Measurements from ENCODE around the gene NOL6. TPM values are rescaled to one million over a fixed set of nuclear protein-coding genes. Genes with fewer than 3 reads are reported as not detected.

NOL6 gene
- total and polyA plus RNA-seq, 10 of the 15 experiments (the other 5 are each of a cell fraction or from before 2014, with no cell fraction given), result 8.3 to 53.2 (median 33.1) TPM

DNA sequence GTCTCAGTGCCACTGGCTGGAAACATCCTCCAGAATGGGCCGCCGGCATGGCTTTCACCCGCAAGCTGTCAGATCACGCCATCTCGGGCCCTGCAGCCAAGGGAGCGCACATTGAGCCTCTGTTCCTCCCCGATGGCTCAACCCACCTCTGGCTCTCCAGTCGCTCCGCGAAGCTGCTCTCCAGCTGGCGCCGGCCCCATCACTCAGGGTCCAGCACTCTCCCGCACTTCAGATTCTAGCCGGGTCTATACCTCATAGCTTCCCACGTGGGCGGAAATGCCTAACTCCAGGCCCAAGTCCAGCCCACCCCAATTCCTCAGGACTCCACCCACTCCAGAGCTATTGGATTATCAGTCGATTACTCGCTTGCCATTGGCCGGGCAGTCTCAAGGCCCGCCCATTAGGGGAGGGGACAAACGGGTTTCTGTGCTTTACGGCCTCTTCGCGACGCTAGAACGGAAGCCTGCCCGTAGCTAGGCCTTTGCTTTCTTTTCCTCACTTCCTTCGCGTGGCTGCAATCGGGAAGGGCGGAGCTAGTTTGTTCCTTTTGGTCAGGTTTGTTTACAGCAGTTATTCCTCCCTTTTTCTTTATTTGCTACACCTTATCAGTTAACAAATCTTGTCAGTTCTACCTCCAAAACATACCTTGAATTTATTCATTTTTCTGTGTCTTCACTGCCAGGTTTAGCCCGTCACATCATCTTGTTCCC is at the start of gene NOL6 (continued):
- TF ChIP-seq MXI1 (IDR thresholded peaks at IDR 0.05; ENCODE audit: low read depth, low read length), result peak; percentile 99
- TF ChIP-seq, protein P1, sequence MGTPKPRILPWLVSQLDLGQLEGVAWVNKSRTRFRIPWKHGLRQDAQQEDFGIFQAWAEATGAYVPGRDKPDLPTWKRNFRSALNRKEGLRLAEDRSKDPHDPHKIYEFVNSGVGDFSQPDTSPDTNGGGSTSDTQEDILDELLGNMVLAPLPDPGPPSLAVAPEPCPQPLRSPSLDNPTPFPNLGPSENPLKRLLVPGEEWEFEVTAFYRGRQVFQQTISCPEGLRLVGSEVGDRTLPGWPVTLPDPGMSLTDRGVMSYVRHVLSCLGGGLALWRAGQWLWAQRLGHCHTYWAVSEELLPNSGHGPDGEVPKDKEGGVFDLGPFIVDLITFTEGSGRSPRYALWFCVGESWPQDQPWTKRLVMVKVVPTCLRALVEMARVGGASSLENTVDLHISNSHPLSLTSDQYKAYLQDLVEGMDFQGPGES (IDR thresholded peaks at IDR 0.05), result peak; percentile 86
- peak; percentile 86 for TF ChIP-seq POLR2AphosphoS2 (IDR thresholded peaks at IDR 0.05; ENCODE audit: low read depth, low read length)
- no peak for TF ChIP-seq EZH2 (IDR thresholded peaks at IDR 0.05; ENCODE audit: borderline replicate concordance, control insufficient read depth, low read depth, low read length)
- TF ChIP-seq SMAD5 (IDR thresholded peaks at IDR 0.05; ENCODE audit: low read depth), result peak; percentile 58; the same call in 1 of the 2 replicates
- peak; percentile 72; the same call in 1 of the 2 replicates for TF ChIP-seq SPI1 (IDR thresholded peaks at IDR 0.05; ENCODE audit: borderline replicate concordance, insufficient read depth, low read depth, low read length)
- TF ChIP-seq KDM1A (IDR thresholded peaks at IDR 0.05; ENCODE audit: borderline replicate concordance), result no peak
- TF ChIP-seq, protein P2, sequence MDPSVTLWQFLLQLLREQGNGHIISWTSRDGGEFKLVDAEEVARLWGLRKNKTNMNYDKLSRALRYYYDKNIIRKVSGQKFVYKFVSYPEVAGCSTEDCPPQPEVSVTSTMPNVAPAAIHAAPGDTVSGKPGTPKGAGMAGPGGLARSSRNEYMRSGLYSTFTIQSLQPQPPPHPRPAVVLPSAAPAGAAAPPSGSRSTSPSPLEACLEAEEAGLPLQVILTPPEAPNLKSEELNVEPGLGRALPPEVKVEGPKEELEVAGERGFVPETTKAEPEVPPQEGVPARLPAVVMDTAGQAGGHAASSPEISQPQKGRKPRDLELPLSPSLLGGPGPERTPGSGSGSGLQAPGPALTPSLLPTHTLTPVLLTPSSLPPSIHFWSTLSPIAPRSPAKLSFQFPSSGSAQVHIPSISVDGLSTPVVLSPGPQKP (IDR thresholded peaks at IDR 0.05; ENCODE audit: low read depth, low read length), result 0 out of 2 replicates have a peak, but pooled peaks have one; percentile 20
- peak; percentile 39; the same call in 1 of the 2 replicates for TF ChIP-seq NBN (IDR thresholded peaks at IDR 0.05)
- no peak for TF ChIP-seq BMI1 (IDR thresholded peaks at IDR 0.05; ENCODE audit: borderline replicate concordance)
- TF ChIP-seq, protein P3, sequence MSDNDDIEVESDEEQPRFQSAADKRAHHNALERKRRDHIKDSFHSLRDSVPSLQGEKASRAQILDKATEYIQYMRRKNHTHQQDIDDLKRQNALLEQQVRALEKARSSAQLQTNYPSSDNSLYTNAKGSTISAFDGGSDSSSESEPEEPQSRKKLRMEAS (IDR thresholded peaks at IDR 0.05; ENCODE audit: low read depth, low read length), result peak; percentile 94
- TF ChIP-seq POLR2AphosphoS5 (IDR thresholded peaks at IDR 0.05; ENCODE audit: low read length), result peak; percentile 88
- TF ChIP-seq IKZF1 (conservative IDR thresholded peaks at IDR 0.05), result 0 out of 2 replicates have a peak, but pooled peaks have one; percentile 22
- TF ChIP-seq NFYA (IDR thresholded peaks at IDR 0.05; ENCODE audit: borderline replicate concordance, low read depth, low read length), result peak; percentile 64
- TF ChIP-seq CHD1 (IDR thresholded peaks at IDR 0.05; ENCODE audit: low read depth, low read length), result 0 out of 2 replicates have a peak, but pooled peaks have one; percentile 65
- no peak for TF ChIP-seq BRCA1 (IDR thresholded peaks at IDR 0.05; ENCODE audit: low read depth, low read length)
- TF ChIP-seq RAD51 (IDR thresholded peaks at IDR 0.05), result peak; percentile 88
- peak; percentile 70; the same call in 1 of the 2 replicates for TF ChIP-seq CREB1 (IDR thresholded peaks at IDR 0.05; ENCODE audit: low read depth)
- TF ChIP-seq, protein P4, sequence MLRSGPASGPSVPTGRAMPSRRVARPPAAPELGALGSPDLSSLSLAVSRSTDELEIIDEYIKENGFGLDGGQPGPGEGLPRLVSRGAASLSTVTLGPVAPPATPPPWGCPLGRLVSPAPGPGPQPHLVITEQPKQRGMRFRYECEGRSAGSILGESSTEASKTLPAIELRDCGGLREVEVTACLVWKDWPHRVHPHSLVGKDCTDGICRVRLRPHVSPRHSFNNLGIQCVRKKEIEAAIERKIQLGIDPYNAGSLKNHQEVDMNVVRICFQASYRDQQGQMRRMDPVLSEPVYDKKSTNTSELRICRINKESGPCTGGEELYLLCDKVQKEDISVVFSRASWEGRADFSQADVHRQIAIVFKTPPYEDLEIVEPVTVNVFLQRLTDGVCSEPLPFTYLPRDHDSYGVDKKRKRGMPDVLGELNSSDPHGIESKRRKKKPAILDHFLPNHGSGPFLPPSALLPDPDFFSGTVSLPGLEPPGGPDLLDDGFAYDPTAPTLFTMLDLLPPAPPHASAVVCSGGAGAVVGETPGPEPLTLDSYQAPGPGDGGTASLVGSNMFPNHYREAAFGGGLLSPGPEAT (IDR thresholded peaks at IDR 0.05; ENCODE audit: low read depth), result peak; percentile 39; the same call in 1 of the 2 replicates
- TF ChIP-seq, protein P5, sequence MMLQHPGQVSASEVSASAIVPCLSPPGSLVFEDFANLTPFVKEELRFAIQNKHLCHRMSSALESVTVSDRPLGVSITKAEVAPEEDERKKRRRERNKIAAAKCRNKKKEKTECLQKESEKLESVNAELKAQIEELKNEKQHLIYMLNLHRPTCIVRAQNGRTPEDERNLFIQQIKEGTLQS (IDR thresholded peaks at IDR 0.05; ENCODE audit: borderline replicate concordance, extremely low read depth, low read depth, low read length), result peak; percentile 49; the same call in 1 of the 2 replicates
- TF ChIP-seq CREM (IDR thresholded peaks at IDR 0.05; ENCODE audit: low read depth), result peak; percentile 70
- TF ChIP-seq POLR2A (IDR thresholded peaks at IDR 0.05; ENCODE audit: low read depth, low read length), result peak; percentile 84
- TF ChIP-seq, protein P6, sequence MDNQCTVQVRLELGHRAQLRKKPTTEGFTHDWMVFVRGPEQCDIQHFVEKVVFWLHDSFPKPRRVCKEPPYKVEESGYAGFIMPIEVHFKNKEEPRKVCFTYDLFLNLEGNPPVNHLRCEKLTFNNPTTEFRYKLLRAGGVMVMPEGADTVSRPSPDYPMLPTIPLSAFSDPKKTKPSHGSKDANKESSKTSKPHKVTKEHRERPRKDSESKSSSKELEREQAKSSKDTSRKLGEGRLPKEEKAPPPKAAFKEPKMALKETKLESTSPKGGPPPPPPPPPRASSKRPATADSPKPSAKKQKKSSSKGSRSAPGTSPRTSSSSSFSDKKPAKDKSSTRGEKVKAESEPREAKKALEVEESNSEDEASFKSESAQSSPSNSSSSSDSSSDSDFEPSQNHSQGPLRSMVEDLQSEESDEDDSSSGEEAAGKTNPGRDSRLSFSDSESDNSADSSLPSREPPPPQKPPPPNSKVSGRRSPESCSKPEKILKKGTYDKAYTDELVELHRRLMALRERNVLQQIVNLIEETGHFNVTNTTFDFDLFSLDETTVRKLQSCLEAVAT (IDR thresholded peaks at IDR 0.05), result 0 out of 2 replicates have a peak, but pooled peaks have one; percentile 83

Measured in GM12878 (cell line).